K562 (cell line): ENCODE results near the gene KCND3.

Experiments
- CTCF ChIP-seq, 3 experiments: IDR thresholded peaks in 2 of 3; conservative IDR thresholded peaks in 1 of 3; 2 replicates each; pipeline ENCODE4 v1.5.1; 2011 to 2012; ENCODE audit warnings: low read length in 3 of 3, mild to moderate bottlenecking in 3 of 3, control low read depth in 2 of 3, improper control_type of control experiment in 1 of 3, inconsistent platforms in 1 of 3, low read depth in 1 of 3, mixed read lengths in 1 of 3, moderate library complexity in 1 of 3; ENCODE audit not compliant: insufficient read depth in 2 of 3
- MAFK ChIP-seq: IDR thresholded peaks from 2 replicates; pipeline ENCODE4 v1.6.1; 2011; ENCODE audit warnings: low read length, improper control_type of control experiment

GRCh38 chr1:111776861-111777260 lies 212.6 kb downstream of the KCND3 start:
- no peak for TF ChIP-seq MAFK
- no peak for TF ChIP-seq CTCF (IDR thresholded peaks at IDR 0.05 in 2 of 3, conservative IDR thresholded peaks at IDR 0.05 in 1 of 3; ENCODE audit: insufficient read depth in 2 of 3, low read depth in 1 of 3, low read length in 3 of 3)
